ENCODE measurements around the gene MROH2A. TPM values are rescaled to one million over a fixed set of nuclear protein-coding genes. Genes with fewer than 3 reads are reported as not detected.

Gene MROH2A
- total and polyA plus RNA-seq, 9 of the 15 experiments (the other 6 are each of a cell fraction or from before 2014, with no cell fraction given): 0.03 TPM; not detected in 8

GRCh38 chr2:233854241-233854981 lies 76.3 kb downstream of the MROH2A start, which contains the start of gene HJURP (continued):
- TF ChIP-seq NFRKB (IDR thresholded peaks at IDR 0.05; ENCODE audit: low read depth): peak; percentile 66; the same call in 1 of the 2 replicates
- peak; percentile 64; the same call in 1 of the 2 replicates for TF ChIP-seq GATA2 (CRISPR knock-in tag; IDR thresholded peaks at IDR 0.05)
- TF ChIP-seq MBD2 (IDR thresholded peaks at IDR 0.05; ENCODE audit: borderline replicate concordance, low read depth): peak; percentile 73
- no peak for TF ChIP-seq ZNF449 (CRISPR knock-in tag; IDR thresholded peaks at IDR 0.05)
- no peak for TF ChIP-seq RBM15 (IDR thresholded peaks at IDR 0.05; ENCODE audit: insufficient read depth, low read length)
- no peak for TF ChIP-seq RBM14 (IDR thresholded peaks at IDR 0.05; ENCODE audit: borderline replicate concordance, insufficient read depth, low read depth, low read length)
- TF ChIP-seq POLR3G (IDR thresholded peaks at IDR 0.05; ENCODE audit: extremely low read depth, insufficient read length, insufficient replicate concordance): no peak
- TF ChIP-seq E2F8 (IDR thresholded peaks at IDR 0.05; ENCODE audit: low read depth, partially characterized antibody): peak; percentile 91
- TF ChIP-seq SLC30A9 (CRISPR knock-in tag; IDR thresholded peaks at IDR 0.05): no peak
- TF ChIP-seq REST (IDR thresholded peaks at IDR 0.05; ENCODE audit: borderline replicate concordance): no peak
- no peak for TF ChIP-seq REST (CRISPR knock-in tag; IDR thresholded peaks at IDR 0.05; ENCODE audit: low read depth)
- no peak for TF ChIP-seq ZNF584 (CRISPR knock-in tag; IDR thresholded peaks at IDR 0.05; ENCODE audit: low read depth)
- peak; percentile 43; the same call in 1 of the 2 replicates for TF ChIP-seq ZBTB2 (IDR thresholded peaks at IDR 0.05)
